ENCODE measurements around the gene TDRD6. TPM values are rescaled to one million over a fixed set of nuclear protein-coding genes. Genes with fewer than 3 reads are reported as not detected.

The TDRD6 gene
- total RNA-seq, 1 experiment from 2014 or later = 0.02 TPM

DNA sequence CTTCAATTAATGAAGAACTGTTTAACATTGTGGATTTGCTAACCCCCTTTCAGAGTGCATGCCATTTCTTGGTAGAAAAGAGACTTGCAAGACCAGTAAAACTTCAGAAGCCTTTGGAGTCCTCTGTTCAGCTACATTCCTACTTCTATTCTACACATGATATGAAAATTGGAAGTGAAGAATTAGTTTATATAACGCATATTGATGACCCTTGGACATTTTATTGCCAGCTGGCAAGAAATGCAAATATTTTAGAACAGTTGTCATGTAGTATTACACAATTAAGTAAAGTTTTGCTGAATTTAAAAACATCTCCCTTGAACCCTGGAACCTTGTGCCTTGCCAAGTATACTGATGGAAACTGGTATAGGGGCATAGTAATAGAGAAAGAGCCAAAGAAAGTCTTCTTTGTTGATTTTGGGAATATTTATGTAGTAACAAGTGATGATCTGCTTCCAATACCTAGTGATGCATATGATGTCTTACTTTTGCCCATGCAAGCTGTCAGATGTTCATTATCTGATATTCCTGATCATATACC is 3.3 kb downstream of the TDRD6 start:
- no peaks in the 10 kb centered on the region for H4K20me1 ChIP-seq (ENCODE audit: control insufficient read depth, insufficient read depth, insufficient read length)
- no peak overlapping the region for H4K91ac ChIP-seq (ENCODE audit: insufficient read length, low read depth, low read length)
- no peak overlapping the region for H2AFZ ChIP-seq (ENCODE audit: low read length)
- H3K18ac ChIP-seq (ENCODE audit: insufficient read length, low read depth, low read length) = no peak overlapping the region
- no peak overlapping the region for H3K56ac ChIP-seq (ENCODE audit: insufficient read length, low read depth, low read length)
- no peak for DNase-seq
- no peak overlapping the region for H3K4me2 ChIP-seq (ENCODE audit: insufficient read depth, insufficient read length, low read length)
- H3K36me3 Mint-ChIP-seq (ENCODE audit: insufficient read depth in 1 of 3, low read depth in 3 of 3) = no peaks in the 10 kb centered on the region
- H2BK12ac ChIP-seq (ENCODE audit: insufficient read length, low read depth, low read length) = no peak overlapping the region
- no peaks in the 10 kb centered on the region for H3K79me1 ChIP-seq (ENCODE audit: insufficient read depth, low read depth, low read length, poor library complexity, severe bottlenecking)
- H3K4ac ChIP-seq (ENCODE audit: low read depth, low read length) = no peak overlapping the region
- H4K5ac ChIP-seq (ENCODE audit: insufficient read length, low read depth, low read length) = no peak overlapping the region
- H3K14ac ChIP-seq (ENCODE audit: insufficient read depth, low read length) = no peak overlapping the region
- H4K8ac ChIP-seq (replicated peaks; ENCODE audit: insufficient read length, low read depth, low read length) = no peak overlapping the region
- H3K9me3 Mint-ChIP-seq = no peaks in the 10 kb centered on the region
- H3K4me1 ChIP-seq (ENCODE audit: insufficient read depth, low read length) = no peaks in the 10 kb centered on the region
- no peak overlapping the region for H2BK20ac ChIP-seq (ENCODE audit: low read depth, low read length, poor library complexity, severe bottlenecking)
- no peak overlapping the region for H2BK120ac ChIP-seq (ENCODE audit: low read depth, low read length, poor library complexity, severe bottlenecking)
- TF ChIP-seq, protein P1, sequence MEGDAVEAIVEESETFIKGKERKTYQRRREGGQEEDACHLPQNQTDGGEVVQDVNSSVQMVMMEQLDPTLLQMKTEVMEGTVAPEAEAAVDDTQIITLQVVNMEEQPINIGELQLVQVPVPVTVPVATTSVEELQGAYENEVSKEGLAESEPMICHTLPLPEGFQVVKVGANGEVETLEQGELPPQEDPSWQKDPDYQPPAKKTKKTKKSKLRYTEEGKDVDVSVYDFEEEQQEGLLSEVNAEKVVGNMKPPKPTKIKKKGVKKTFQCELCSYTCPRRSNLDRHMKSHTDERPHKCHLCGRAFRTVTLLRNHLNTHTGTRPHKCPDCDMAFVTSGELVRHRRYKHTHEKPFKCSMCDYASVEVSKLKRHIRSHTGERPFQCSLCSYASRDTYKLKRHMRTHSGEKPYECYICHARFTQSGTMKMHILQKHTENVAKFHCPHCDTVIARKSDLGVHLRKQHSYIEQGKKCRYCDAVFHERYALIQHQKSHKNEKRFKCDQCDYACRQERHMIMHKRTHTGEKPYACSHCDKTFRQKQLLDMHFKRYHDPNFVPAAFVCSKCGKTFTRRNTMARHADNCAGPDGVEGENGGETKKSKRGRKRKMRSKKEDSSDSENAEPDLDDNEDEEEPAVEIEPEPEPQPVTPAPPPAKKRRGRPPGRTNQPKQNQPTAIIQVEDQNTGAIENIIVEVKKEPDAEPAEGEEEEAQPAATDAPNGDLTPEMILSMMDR (conservative IDR thresholded peaks at IDR 0.05) = no peak
- no peaks in the 10 kb centered on the region for H3K79me2 ChIP-seq (ENCODE audit: insufficient read depth, low read length)
- WGBS (ENCODE audit: extremely low coverage, insufficient read length, low lambda C conversion rate) = no CpG with 5 or more reads among the region's 1 CpG
- no peaks in the 10 kb centered on the region for H3K4me1 Mint-ChIP-seq
- no peaks in the 10 kb centered on the region for H3K23me2 ChIP-seq (ENCODE audit: insufficient read length, low read depth, low read length, poor library complexity, severe bottlenecking)
- H2AK5ac ChIP-seq (ENCODE audit: insufficient read length, low read length) = no peak overlapping the region
- H3K27me3 ChIP-seq (ENCODE audit: insufficient read depth, low read length) = no peaks in the 10 kb centered on the region
- peaks cover 2% of the 10 kb centered on the region; the same call in 1 of the 2 replicates for H3K27me3 Mint-ChIP-seq (ENCODE audit: low read depth)
- H2BK15ac ChIP-seq (ENCODE audit: low read depth, low read length) = no peak overlapping the region
- no peak overlapping the region for H3K27ac ChIP-seq (ENCODE audit: insufficient read length, low read depth, low read length)
- H3T11ph ChIP-seq (ENCODE audit: low read length) = no peak overlapping the region
- no peak overlapping the region for H3K27ac Mint-ChIP-seq
- H3K9ac ChIP-seq (ENCODE audit: extremely low read depth, insufficient read length, low read length) = no peak overlapping the region
- no peaks in the 10 kb centered on the region for H3K9me3 ChIP-seq (ENCODE audit: control insufficient read depth, low read depth, low read length)
- H3K23ac ChIP-seq (ENCODE audit: insufficient read length, low read depth, low read length) = no peak overlapping the region
- H2BK5ac ChIP-seq (ENCODE audit: insufficient read length, low read length) = no peak overlapping the region
- H3K4me3 Mint-ChIP-seq = no peak overlapping the region
